B cell (primary cell): Measurements from ENCODE around the gene SSR1. TPM values are rescaled to one million over a fixed set of nuclear protein-coding genes. Genes with fewer than 3 reads are reported as not detected.

Experiments
- ATAC-seq: fragments of 200-7000 bp; cut with Tn5 transposase; one replicate; pipeline ENCODE4 v1.10.0; 2021; ENCODE audit warnings: low read depth, mild to moderate bottlenecking, moderate number of reproducible peaks, moderate library complexity
- CTCF ChIA-PET: fragments of 350-600 bp; sonication (Branson Sonifier 250); formaldehyde crosslinking; loops from one replicate; lab custom pipeline; 2021; ENCODE audit warnings: antibody characterized with exemption, inconsistent platforms; lab: Charles Lee
- POLR2A ChIA-PET: fragments of 350-600 bp; sonication (Branson Sonifier 250); formaldehyde crosslinking; loops from one replicate; lab custom pipeline; 2021; ENCODE audit warnings: antibody characterized with exemption; lab: Charles Lee
- DNase-seq: peaks from one replicate; pipeline ENCODE4 v3.0.0; 2013
- H2AFZ ChIP-seq: 2 replicates; pipeline ENCODE4 v1.6.1; 2012; ENCODE audit warnings: mild to moderate bottlenecking, low read depth, low read length; ENCODE audit not compliant: insufficient read depth, poor library complexity, severe bottlenecking
- H3K27ac ChIP-seq, 2 donors: 1 replicate in 1 of 2; 2 replicates in 1 of 2; pipeline ENCODE4 v1.5.1; 2012 to 2013; ENCODE audit warnings: low read length in 2 of 2, mild to moderate bottlenecking in 2 of 2, moderate library complexity in 1 of 2
- H3K27me3 ChIP-seq, 4 experiments: fragments of 200-600 bp in 1 of 4; sonication (generic) in 1 of 4; replicated peaks in 1 of 4; 1 replicate in 2 of 4; 2 replicates in 2 of 4; pipeline versions ENCODE4 v1.6.1 to v1.7.0; 2013 to 2016; ENCODE audit warnings: low read length in 3 of 4, mild to moderate bottlenecking in 2 of 4, mixed read lengths in 1 of 4, moderate library complexity in 1 of 4; ENCODE audit not compliant: insufficient read depth in 4 of 4, control insufficient read depth in 3 of 4; ENCODE audit errors: control extremely low read depth in 1 of 4
- H3K36me3 ChIP-seq, 2 experiments: replicated peaks in 1 of 2; 1 replicate in 1 of 2; 2 replicates in 1 of 2; pipeline versions ENCODE4 v1.6.1 to v1.7.1; 2013; ENCODE audit warnings: low read length in 1 of 2; ENCODE audit not compliant: insufficient read depth in 2 of 2, control insufficient read depth in 1 of 2; ENCODE audit errors: control extremely low read depth in 1 of 2, extremely low read depth in 1 of 2
- H3K4me1 ChIP-seq, 2 donors: fragments of 200-600 bp in 1 of 2; sonication (generic) in 1 of 2; 1 replicate in 1 of 2; 2 replicates in 1 of 2; pipeline versions ENCODE4 v1.5.1 to v1.6.1; 2013 to 2017; ENCODE audit warnings: low read length in 2 of 2; ENCODE audit not compliant: control insufficient read depth in 2 of 2, insufficient read depth in 2 of 2
- H3K4me2 ChIP-seq: replicated peaks from 2 replicates; pipeline ENCODE3; 2012; ENCODE audit warnings: mild to moderate bottlenecking, low read depth, low read length; ENCODE audit not compliant: poor library complexity, severe bottlenecking
- H3K4me3 ChIP-seq, 5 experiments: fragments of 200-600 bp in 1 of 5; sonication (generic) in 1 of 5; 1 replicate in 3 of 5; 2 replicates in 2 of 5; pipeline versions ENCODE4 v1.5.1 to v1.7.0; 2011 to 2016; ENCODE audit warnings: low read length in 4 of 5, mild to moderate bottlenecking in 4 of 5, low read depth in 2 of 5, control low read depth in 1 of 5, moderate library complexity in 1 of 5; ENCODE audit not compliant: insufficient read depth in 1 of 5; ENCODE audit errors: control extremely low read depth in 1 of 5, extremely low read depth in 1 of 5
- H3K79me2 ChIP-seq: fragments of 200-600 bp; sonication (generic); one replicate; pipeline ENCODE4 v1.6.0; 2016; ENCODE audit warnings: low read length; ENCODE audit not compliant: control insufficient read depth, insufficient read depth
- H3K9ac ChIP-seq: fragments of 200-600 bp; sonication (generic); 2 replicates; pipeline ENCODE4 v1.6.1; 2017; ENCODE audit warnings: mild to moderate bottlenecking, low read length, moderate library complexity
- H3K9me3 ChIP-seq, 3 donors: one replicate each; pipeline versions ENCODE4 v1.6.1 to v1.7.1; 2013; ENCODE audit warnings: low read length in 2 of 3; ENCODE audit not compliant: control insufficient read depth in 2 of 3, insufficient read depth in 1 of 3; ENCODE audit errors: control extremely low read depth in 1 of 3
- H4K20me1 ChIP-seq: 2 replicates; pipeline ENCODE4 v1.6.0; 2012; ENCODE audit warnings: mild to moderate bottlenecking, low read length; ENCODE audit not compliant: insufficient read depth, control insufficient read depth, poor library complexity, severe bottlenecking
- H3K27ac Mint-ChIP-seq: one replicate; pipeline ENCODE4 v1.8.0; 2021; ENCODE audit warnings: mixed read lengths
- H3K27me3 Mint-ChIP-seq: one replicate; pipeline ENCODE4 v1.8.0; 2021; ENCODE audit warnings: mixed read lengths
- H3K4me1 Mint-ChIP-seq: one replicate; pipeline ENCODE4 v1.8.0; 2021; ENCODE audit warnings: mixed read lengths
- H3K4me3 Mint-ChIP-seq: one replicate; pipeline ENCODE4 v1.8.0; 2021; ENCODE audit warnings: mixed read lengths
- H3K9me3 Mint-ChIP-seq: one replicate; pipeline ENCODE4 v1.8.0; 2022; ENCODE audit warnings: mixed read lengths; ENCODE audit not compliant: insufficient read depth
- EZH2 ChIP-seq: IDR thresholded peaks from 2 replicates; pipeline ENCODE4 v1.6.1; 2012; ENCODE audit warnings: borderline replicate concordance, low read depth, mild to moderate bottlenecking, moderate library complexity, low read length; ENCODE audit not compliant: insufficient read depth, poor library complexity, severe bottlenecking
- WGBS: methylation state at CpG from one replicate; pipeline ENCODE4 v1.1.5; 2013; ENCODE audit warnings: missing lambda C conversion rate; ENCODE audit not compliant: insufficient coverage; 5-methylcytosine and 5-hydroxymethylcytosine counted together
- intact Hi-C: fragments of 100-400 bp; cut with micrococcal nuclease; formaldehyde crosslinking; loops from one replicate; pipeline ENCODE4 v1.10.0; 2022
- polyA plus RNA-seq: library from polyadenylated mRNA; depleted of rRNA; stranded (reverse); fragments of >200 nt; gene quantifications from 2 replicates; pipeline ENCODE4 v1.2.3, GENCODE V29; 2012
- total RNA-seq, 2 donors: library from RNA; stranded (reverse); fragments of 120-200 nt in 1 of 2; gene quantifications; 1 replicate in 1 of 2; 2 replicates in 1 of 2; pipeline versions ENCODE4 v1.2.3 to v1.2.4, GENCODE V29; 2013 to 2022
- TF ChIP-seq, protein P1 (sequence below): fragments of 200-600 bp; IDR thresholded peaks from one replicate; pipeline ENCODE4 v1.8.0; 2022; ENCODE audit warnings: antibody characterized with exemption, mild to moderate bottlenecking

The SSR1 gene
- total and polyA plus RNA-seq, 2 donors (not counting 1 experiment from before 2014, with no cell fraction given): 15.9 to 81.6 TPM

DNA sequence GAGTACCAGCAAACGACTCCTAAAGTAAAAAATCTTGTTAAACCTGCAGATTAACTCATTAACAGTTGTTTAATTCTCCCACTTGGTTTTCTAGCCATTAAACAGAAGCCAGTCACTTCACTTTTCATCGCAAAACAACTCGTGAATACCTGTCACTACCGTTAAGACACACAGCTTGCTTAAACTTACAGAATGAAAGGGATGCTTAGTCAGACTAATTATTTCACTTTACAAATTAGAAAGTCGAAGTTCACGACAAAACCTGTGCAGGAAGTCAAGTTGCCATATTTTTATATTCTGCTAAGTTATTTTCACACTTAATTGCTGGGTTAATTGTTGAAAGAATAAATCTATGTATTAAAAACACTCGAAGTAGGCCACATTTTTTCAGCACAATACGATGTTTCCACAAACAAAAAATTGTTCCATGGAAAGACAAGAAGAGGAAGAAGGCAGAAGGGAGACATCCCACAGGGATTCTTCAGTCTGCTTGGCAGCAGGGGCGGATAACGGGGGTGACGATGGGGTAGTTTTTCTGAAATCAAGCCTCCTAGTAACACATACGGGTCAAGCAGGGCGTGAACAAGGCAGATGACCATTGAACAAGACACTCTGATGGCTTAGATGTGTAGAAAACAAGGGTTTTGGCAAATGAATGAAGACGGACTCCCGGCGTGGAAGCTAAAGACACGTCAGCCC, 933 bp downstream of the SSR1 start:
- Mint-ChIP-seq H3K9me3 (no peaks in the 10 kb centered on the region), H3K4me1 (peaks cover 43% of the 10 kb centered on the region)

More for the DNA sequence above, 933 bp downstream of the SSR1 start:
- ChIA-PET CTCF (interaction anchor here (1.6 to 2.9 kb wide), 2 partner anchors 34 to 37 kb away, joined by 3 to 7 read pairs; no protein-coding TSS in a partner anchor), POLR2A (interaction anchor here (0.6 to 2.6 kb wide), 4 partner anchors 35 to 1942 kb away, joined by 5 to 14 read pairs (median 6); partner anchors contain the start of genes CAGE1 and RIOK1)
- Histone ChIP-seq H3K4me3 (peak overlapping the region; percentile 58 to 92 (median 90)), H3K9me3 (peaks cover 0 to 4% (median 0%) of the 10 kb centered on the region in 3 donors), H3K9ac (peak overlapping the region; percentile 90), H2AFZ (peak overlapping the region; percentile 98), H4K20me1 (peaks cover 21% of the 10 kb centered on the region), H3K79me2 (peaks cover 58% of the 10 kb centered on the region), H3K36me3 (peaks cover 0 to 29% of the 10 kb centered on the region in 2 experiments), H3K4me2 (peak overlapping the region; percentile 77), H3K27me3 (no peaks in the 10 kb centered on the region), H3K4me1 (peaks cover 18 to 22% of the 10 kb centered on the region in 2 donors), H3K27ac (peak overlapping the region in 1 of 2 donors; percentile 84)
- DNase-seq (no peak), ATAC-seq (no peak)
- 6% methylated on average over 7 of the region's 17 CpGs for WGBS
- peak overlapping the region; percentile 96 for H3K4me3 Mint-ChIP-seq
- intact Hi-C loops: loop anchor here (2.0 kb wide), 1 partner anchor 791 kb away; the partner anchor contains the start of gene EEF1E1
- TF ChIP-seq, protein P1, sequence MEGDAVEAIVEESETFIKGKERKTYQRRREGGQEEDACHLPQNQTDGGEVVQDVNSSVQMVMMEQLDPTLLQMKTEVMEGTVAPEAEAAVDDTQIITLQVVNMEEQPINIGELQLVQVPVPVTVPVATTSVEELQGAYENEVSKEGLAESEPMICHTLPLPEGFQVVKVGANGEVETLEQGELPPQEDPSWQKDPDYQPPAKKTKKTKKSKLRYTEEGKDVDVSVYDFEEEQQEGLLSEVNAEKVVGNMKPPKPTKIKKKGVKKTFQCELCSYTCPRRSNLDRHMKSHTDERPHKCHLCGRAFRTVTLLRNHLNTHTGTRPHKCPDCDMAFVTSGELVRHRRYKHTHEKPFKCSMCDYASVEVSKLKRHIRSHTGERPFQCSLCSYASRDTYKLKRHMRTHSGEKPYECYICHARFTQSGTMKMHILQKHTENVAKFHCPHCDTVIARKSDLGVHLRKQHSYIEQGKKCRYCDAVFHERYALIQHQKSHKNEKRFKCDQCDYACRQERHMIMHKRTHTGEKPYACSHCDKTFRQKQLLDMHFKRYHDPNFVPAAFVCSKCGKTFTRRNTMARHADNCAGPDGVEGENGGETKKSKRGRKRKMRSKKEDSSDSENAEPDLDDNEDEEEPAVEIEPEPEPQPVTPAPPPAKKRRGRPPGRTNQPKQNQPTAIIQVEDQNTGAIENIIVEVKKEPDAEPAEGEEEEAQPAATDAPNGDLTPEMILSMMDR: no peak
- TF ChIP-seq EZH2: no peak
- H3K27me3 Mint-ChIP-seq: no peaks in the 10 kb centered on the region
- H3K27ac Mint-ChIP-seq: peak overlapping the region; percentile 88
